ENCODE results near the gene AGXT.
"Not testable (repeated sequence)": the region's sequence is repeated elsewhere in the genome, so short reads cannot be mapped to it uniquely, and the experiment has no call there.

AGXT gene

GRCh38 chr2:240840435-240841060, 28.1 kb upstream of the AGXT start:
- Histone ChIP-seq H3K27ac (ENCODE audit: low read depth, low read length) (no peak overlapping the region), H3K27me3 (ENCODE audit: control insufficient read depth in 5 of 5, insufficient read depth in 4 of 5, low read length in 5 of 5) (peaks cover 5 to 24% (median 12%) of the 10 kb centered on the region in 5 donors), H3K4me1 (ENCODE audit: control insufficient read depth in 5 of 5, insufficient read depth in 5 of 5, low read length in 5 of 5) (peaks cover 0 to 7% (median 0%) of the 10 kb centered on the region in 5 donors), H3K4me3 (ENCODE audit: low read depth in 1 of 5, low read length in 5 of 5) (no peak overlapping the region), H3K36me3 (ENCODE audit: control insufficient read depth in 5 of 5, insufficient read depth in 5 of 5, low read length in 5 of 5) (no peaks in the 10 kb centered on the region), H3K9ac (ENCODE audit: low read length in 5 of 5) (no peak overlapping the region), H3K9me3 (ENCODE audit: control insufficient read depth in 5 of 5, low read length in 5 of 5) (no peaks in the 10 kb centered on the region)

DNA sequence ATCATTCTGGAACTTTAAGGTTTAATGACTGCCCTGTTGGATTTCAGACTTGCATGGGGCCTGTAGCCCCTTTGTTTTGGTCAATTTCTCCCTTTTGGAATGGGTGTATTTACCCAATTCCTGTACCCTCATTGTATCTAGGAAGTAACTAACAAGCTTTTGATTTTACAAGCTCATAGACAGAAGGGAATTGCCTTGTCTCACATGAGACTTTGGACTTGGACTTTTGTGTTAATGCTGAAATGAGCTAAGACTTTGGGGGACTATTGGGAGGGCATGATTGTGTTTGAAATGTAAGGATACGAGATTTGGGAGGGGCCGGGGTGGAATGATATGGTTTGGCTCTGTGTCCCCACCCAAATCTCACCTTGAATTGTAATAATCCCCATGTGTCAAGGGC, 22.3 kb upstream of the AGXT start:
- not testable (repeated sequence) for H3K27me3 ChIP-seq (ENCODE audit: control insufficient read depth in 5 of 5, insufficient read depth in 4 of 5, low read length in 5 of 5); H3K9ac ChIP-seq (ENCODE audit: low read length in 5 of 5); H3K9me3 ChIP-seq (ENCODE audit: control insufficient read depth in 5 of 5, low read length in 5 of 5); H3K4me3 ChIP-seq (ENCODE audit: low read depth in 1 of 5, low read length in 5 of 5); H3K27ac ChIP-seq (ENCODE audit: low read depth, low read length); H3K36me3 ChIP-seq (ENCODE audit: control insufficient read depth in 5 of 5, insufficient read depth in 5 of 5, low read length in 5 of 5)
- peaks cover 0 to 11% (median 9%) of the 10 kb centered on the region in 5 donors for H3K4me1 ChIP-seq (ENCODE audit: control insufficient read depth in 5 of 5, insufficient read depth in 5 of 5, low read length in 5 of 5)

GRCh38 chr2:240846873-240847595, 21.6 kb upstream of the AGXT start:
- no peak overlapping the region for H3K4me3 ChIP-seq (ENCODE audit: low read depth in 1 of 5, low read length in 5 of 5)
- H3K27me3 ChIP-seq (ENCODE audit: control insufficient read depth in 5 of 5, insufficient read depth in 4 of 5, low read length in 5 of 5) = peaks cover 0 to 2% (median 0%) of the 10 kb centered on the region in 5 donors
- no peaks in the 10 kb centered on the region for H3K36me3 ChIP-seq (ENCODE audit: control insufficient read depth in 5 of 5, insufficient read depth in 5 of 5, low read length in 5 of 5)
- H3K27ac ChIP-seq (ENCODE audit: low read depth, low read length) = no peak overlapping the region
- peaks cover 0 to 11% (median 9%) of the 10 kb centered on the region in 5 donors for H3K4me1 ChIP-seq (ENCODE audit: control insufficient read depth in 5 of 5, insufficient read depth in 5 of 5, low read length in 5 of 5)
- H3K9ac ChIP-seq (ENCODE audit: low read length in 5 of 5) = no peak overlapping the region
- H3K9me3 ChIP-seq (ENCODE audit: control insufficient read depth in 5 of 5, low read length in 5 of 5) = no peaks in the 10 kb centered on the region

DNA sequence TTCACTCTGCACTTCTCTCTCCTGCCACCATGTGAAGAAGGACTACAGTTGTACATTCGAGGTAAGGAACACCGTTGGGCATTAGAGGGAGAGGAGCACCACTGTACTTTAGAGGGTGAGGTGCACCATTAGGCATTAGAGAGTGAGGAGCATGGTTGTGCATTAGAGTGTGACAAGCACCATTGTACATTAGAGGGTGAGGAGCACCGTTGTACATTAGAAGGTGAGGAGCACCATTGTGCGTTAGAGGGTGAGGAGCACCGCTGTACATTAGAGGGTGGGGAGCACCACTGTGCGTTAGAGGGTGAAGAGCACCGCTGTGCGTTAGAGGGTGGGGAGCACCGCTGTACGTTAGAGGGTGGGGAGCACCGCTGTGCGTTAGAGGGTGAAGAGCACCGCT, 20.8 kb upstream of the AGXT start:
- no peaks in the 10 kb centered on the region for H3K27me3 ChIP-seq (ENCODE audit: control insufficient read depth in 5 of 5, insufficient read depth in 4 of 5, low read length in 5 of 5)
- no peaks in the 10 kb centered on the region for H3K9me3 ChIP-seq (ENCODE audit: control insufficient read depth in 5 of 5, low read length in 5 of 5)
- no peak overlapping the region for H3K27ac ChIP-seq (ENCODE audit: low read depth, low read length)
- H3K4me1 ChIP-seq (ENCODE audit: control insufficient read depth in 5 of 5, insufficient read depth in 5 of 5, low read length in 5 of 5) = peaks cover 0 to 11% (median 9%) of the 10 kb centered on the region in 5 donors
- H3K9ac ChIP-seq (ENCODE audit: low read length in 5 of 5) = no peak overlapping the region
- H3K36me3 ChIP-seq (ENCODE audit: control insufficient read depth in 5 of 5, insufficient read depth in 5 of 5, low read length in 5 of 5) = no peaks in the 10 kb centered on the region
- no peak overlapping the region for H3K4me3 ChIP-seq (ENCODE audit: low read depth in 1 of 5, low read length in 5 of 5)

DNA sequence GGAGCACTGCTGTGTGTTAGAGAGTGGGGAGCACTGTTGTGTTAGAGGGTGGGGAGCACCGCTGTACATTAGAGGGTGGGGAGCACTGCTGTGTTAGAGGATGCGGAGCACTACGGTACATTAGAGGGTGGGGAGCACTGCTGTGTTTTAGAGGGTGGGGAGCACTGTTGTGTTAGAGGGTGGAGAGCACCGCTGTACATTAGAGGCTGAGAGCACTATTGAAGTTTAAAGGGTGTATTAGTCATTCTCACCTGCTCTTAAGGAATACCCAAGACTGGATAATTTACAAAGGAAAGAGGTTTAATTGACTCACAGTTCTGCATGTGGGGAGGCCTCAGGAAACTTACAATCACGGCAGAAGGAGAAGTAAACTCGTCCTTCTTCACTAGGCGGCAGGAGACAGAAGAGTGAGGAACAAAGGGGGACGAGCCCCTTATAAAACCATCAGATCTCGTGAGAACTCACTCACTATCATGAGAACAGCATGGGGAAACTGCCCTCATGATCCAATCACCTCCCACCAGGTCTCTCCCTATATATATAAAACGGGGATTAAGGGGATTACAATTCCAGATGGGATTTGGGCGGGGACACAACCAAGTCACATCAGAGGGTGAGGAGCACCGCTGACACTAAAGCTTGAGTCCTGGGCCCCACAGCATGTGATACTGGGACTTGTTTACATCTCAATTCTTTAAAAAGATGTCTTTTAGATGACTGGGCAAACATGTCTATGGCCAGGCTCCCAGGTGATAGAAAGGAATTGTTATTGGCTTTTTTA, 19.5 kb upstream of the AGXT start:
- Histone ChIP-seq H3K27me3 (ENCODE audit: control insufficient read depth in 5 of 5, insufficient read depth in 4 of 5, low read length in 5 of 5) (no peaks in the 10 kb centered on the region), H3K9ac (ENCODE audit: low read length in 5 of 5) (no peak overlapping the region), H3K9me3 (ENCODE audit: control insufficient read depth in 5 of 5, low read length in 5 of 5) (peaks cover 0 to 2% (median 0%) of the 10 kb centered on the region in 5 donors), H3K27ac (ENCODE audit: low read depth, low read length) (no peak overlapping the region), H3K36me3 (ENCODE audit: control insufficient read depth in 5 of 5, insufficient read depth in 5 of 5, low read length in 5 of 5) (no peaks in the 10 kb centered on the region), H3K4me3 (ENCODE audit: low read depth in 1 of 5, low read length in 5 of 5) (no peak overlapping the region), H3K4me1 (ENCODE audit: control insufficient read depth in 5 of 5, insufficient read depth in 5 of 5, low read length in 5 of 5) (peaks cover 0 to 11% (median 9%) of the 10 kb centered on the region in 5 donors)

- peaks cover 0 to 11% (median 9%) of the 10 kb centered on the region in 5 donors for H3K4me1 ChIP-seq (ENCODE audit: control insufficient read depth in 5 of 5, insufficient read depth in 5 of 5, low read length in 5 of 5)
- H3K9me3 ChIP-seq (ENCODE audit: control insufficient read depth in 5 of 5, low read length in 5 of 5) = peaks cover 0 to 11% (median 7%) of the 10 kb centered on the region in 5 donors
- no peak overlapping the region for H3K4me3 ChIP-seq (ENCODE audit: low read depth in 1 of 5, low read length in 5 of 5)
- no peaks in the 10 kb centered on the region for H3K36me3 ChIP-seq (ENCODE audit: control insufficient read depth in 5 of 5, insufficient read depth in 5 of 5, low read length in 5 of 5)
- H3K27ac ChIP-seq (ENCODE audit: low read depth, low read length) = no peak overlapping the region
- no peaks in the 10 kb centered on the region for H3K27me3 ChIP-seq (ENCODE audit: control insufficient read depth in 5 of 5, insufficient read depth in 4 of 5, low read length in 5 of 5)
- no peak overlapping the region for H3K9ac ChIP-seq (ENCODE audit: low read length in 5 of 5)
These were observed 18.6 kb upstream of the AGXT start for GRCh38 chr2:240850026-240850425.

DNA sequence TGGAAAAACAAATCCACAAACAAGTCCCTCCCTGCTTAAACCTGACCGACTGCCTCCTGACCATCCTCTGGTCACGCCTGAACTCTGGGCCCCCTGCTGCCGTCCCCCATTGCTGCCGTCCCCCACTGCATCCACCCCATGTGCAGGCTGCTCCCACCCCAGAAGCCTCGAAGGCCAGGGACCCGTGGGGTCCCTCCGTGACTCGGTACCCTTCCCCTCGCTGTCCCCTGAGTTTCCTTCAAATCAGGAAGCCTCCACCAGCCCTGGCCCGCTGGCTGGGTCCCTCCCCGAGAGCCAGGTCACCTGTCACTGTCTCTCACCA, 17.9 kb upstream of the AGXT start:
- peaks cover 0 to 11% (median 9%) of the 10 kb centered on the region in 5 donors for H3K4me1 ChIP-seq (ENCODE audit: control insufficient read depth in 5 of 5, insufficient read depth in 5 of 5, low read length in 5 of 5)
- no peak overlapping the region for H3K4me3 ChIP-seq (ENCODE audit: low read depth in 1 of 5, low read length in 5 of 5)
- no peak overlapping the region for H3K9ac ChIP-seq (ENCODE audit: low read length in 5 of 5)
- peaks cover 0 to 14% (median 7%) of the 10 kb centered on the region in 5 donors for H3K9me3 ChIP-seq (ENCODE audit: control insufficient read depth in 5 of 5, low read length in 5 of 5)
- no peaks in the 10 kb centered on the region for H3K36me3 ChIP-seq (ENCODE audit: control insufficient read depth in 5 of 5, insufficient read depth in 5 of 5, low read length in 5 of 5)
- no peak overlapping the region for H3K27ac ChIP-seq (ENCODE audit: low read depth, low read length)
- no peaks in the 10 kb centered on the region for H3K27me3 ChIP-seq (ENCODE audit: control insufficient read depth in 5 of 5, insufficient read depth in 4 of 5, low read length in 5 of 5)

- Histone ChIP-seq H3K27me3 (ENCODE audit: control insufficient read depth in 5 of 5, insufficient read depth in 4 of 5, low read length in 5 of 5) (peaks cover 0 to 2% (median 0%) of the 10 kb centered on the region in 5 donors), H3K9ac (ENCODE audit: low read length in 5 of 5) (no peak overlapping the region)
These were observed 17.3 kb upstream of the AGXT start for GRCh38 chr2:240851078-240851991.

DNA sequence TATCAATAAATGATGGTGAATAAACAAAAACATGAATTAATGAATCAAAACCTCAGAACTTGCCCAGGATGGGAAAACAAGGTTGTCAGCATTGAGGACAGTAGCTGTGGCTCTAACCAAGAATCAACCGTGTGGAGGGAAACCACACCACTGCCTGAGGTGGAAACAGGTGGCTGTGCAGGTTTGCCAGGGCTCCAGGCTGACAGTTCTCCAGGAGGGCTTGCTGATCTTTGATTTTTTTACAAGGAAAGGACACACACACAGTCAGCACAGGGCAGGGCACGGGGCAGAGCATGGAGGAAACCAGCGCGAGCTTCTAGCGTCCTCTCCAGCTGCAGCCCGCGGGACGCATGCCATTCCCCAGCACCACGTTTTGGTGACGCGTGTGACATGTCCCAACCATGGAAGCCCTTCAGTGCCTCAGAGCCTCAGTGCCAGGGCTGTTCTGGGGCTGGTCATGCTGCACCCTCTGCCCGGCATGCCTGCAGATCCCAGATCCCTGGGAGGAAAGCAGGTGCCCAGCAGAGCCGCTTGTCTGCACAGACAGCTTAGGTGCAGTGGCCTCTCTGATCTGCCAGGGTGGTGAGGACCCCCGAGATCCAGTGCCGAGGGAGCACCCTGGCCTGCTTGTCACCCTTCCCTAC, 15.8 kb upstream of the AGXT start:
- no peak overlapping the region for H3K4me3 ChIP-seq (ENCODE audit: low read depth in 1 of 5, low read length in 5 of 5)
- no peak overlapping the region for H3K27ac ChIP-seq (ENCODE audit: low read depth, low read length)
- H3K27me3 ChIP-seq (ENCODE audit: control insufficient read depth in 5 of 5, insufficient read depth in 4 of 5, low read length in 5 of 5) = peaks cover 0 to 7% (median 0%) of the 10 kb centered on the region in 5 donors
- no peak overlapping the region for H3K9ac ChIP-seq (ENCODE audit: low read length in 5 of 5)
- peaks cover 0 to 14% (median 7%) of the 10 kb centered on the region in 5 donors for H3K9me3 ChIP-seq (ENCODE audit: control insufficient read depth in 5 of 5, low read length in 5 of 5)
- H3K36me3 ChIP-seq (ENCODE audit: control insufficient read depth in 5 of 5, insufficient read depth in 5 of 5, low read length in 5 of 5) = no peaks in the 10 kb centered on the region
- H3K4me1 ChIP-seq (ENCODE audit: control insufficient read depth in 5 of 5, insufficient read depth in 5 of 5, low read length in 5 of 5) = no peaks in the 10 kb centered on the region

More at GRCh38 chr2:240851078-240851991, 17.3 kb upstream of the AGXT start:
- Histone ChIP-seq H3K4me3 (ENCODE audit: low read depth in 1 of 5, low read length in 5 of 5) (no peak overlapping the region), H3K36me3 (ENCODE audit: control insufficient read depth in 5 of 5, insufficient read depth in 5 of 5, low read length in 5 of 5) (no peaks in the 10 kb centered on the region), H3K4me1 (ENCODE audit: control insufficient read depth in 5 of 5, insufficient read depth in 5 of 5, low read length in 5 of 5) (peaks cover 0 to 11% (median 9%) of the 10 kb centered on the region in 5 donors), H3K9me3 (ENCODE audit: control insufficient read depth in 5 of 5, low read length in 5 of 5) (peaks cover 0 to 14% (median 7%) of the 10 kb centered on the region in 5 donors), H3K27ac (ENCODE audit: low read depth, low read length) (no peak overlapping the region)
